Iris pigment epithelial cell (primary cell): ENCODE results near the gene MAPK8.

Experiments
- DNase-seq: peaks from one replicate; pipeline ENCODE4 v3.0.0-alpha.2; 2011; ENCODE audit warnings: low read depth

The MAPK8 gene

DNA sequence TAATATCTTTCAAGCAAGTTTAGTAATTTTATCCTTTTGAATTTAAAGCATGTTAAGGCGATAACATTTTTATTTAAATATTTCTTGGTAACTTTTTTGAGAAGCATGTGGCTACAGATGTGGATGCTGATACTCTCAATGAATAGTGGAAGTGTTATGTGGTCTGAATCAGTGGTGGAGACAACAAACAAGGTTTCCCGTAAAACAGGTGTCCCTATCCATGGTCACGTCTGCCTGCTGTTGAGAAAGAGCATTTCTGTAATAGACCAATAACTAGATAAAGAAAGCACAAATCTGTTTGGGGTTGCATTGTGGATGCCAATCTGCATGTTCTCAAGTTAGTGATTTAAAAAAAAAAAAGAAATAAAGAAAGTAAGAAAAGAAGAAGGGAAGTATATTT, 13.9 kb upstream of the MAPK8 start:
- no peak for DNase-seq

GRCh38 chr10:48294431-48294830, 12.0 kb upstream of the MAPK8 start:
- no peak for DNase-seq

- DNase-seq, result no peak
Measured at GRCh38 chr10:48296576-48297098, 9.8 kb upstream of the MAPK8 start.

GRCh38 chr10:48299066-48299465, 7.4 kb upstream of the MAPK8 start:
- DNase-seq, result no peak

DNA sequence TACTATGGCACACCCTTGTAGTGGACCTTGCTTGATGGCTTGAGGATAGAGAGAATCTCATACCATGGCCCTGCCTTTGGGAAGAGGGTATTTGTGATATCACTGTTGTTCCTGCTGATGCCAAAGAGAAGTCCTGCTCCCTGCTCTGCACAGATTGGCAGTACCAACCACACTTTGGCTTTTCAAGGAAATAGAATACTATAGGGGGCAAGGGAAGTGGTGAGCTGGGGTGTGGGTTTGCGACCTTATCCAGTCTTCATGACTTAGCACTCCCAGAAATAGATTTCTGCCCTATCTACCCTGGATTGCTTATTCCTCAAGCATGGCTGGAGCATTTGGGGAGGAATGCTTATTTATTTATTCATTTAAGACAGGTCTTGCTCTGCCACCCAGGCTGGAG, 6.8 kb upstream of the MAPK8 start:
- DNase-seq, result no peak

DNA sequence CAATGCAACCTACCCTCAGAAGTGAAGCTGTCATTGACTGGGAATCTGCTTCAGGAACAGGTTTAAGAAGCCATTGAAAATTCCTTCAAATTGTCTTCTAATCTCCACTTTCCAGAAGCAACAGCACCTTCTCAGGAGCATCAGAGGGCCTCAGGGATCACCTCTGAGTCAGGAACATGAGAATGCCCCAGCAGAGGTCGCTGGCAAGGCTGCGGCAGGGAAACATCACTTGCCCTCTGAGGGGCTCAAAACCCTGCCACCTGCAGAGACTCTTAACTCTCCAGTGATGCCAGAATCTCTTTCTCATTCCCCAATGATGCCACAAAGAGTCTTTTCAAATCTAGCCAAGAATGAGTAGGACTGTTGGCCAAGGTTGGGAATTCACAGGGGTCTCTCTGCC, 5.9 kb upstream of the MAPK8 start:
- DNase-seq, result no peak

DNA sequence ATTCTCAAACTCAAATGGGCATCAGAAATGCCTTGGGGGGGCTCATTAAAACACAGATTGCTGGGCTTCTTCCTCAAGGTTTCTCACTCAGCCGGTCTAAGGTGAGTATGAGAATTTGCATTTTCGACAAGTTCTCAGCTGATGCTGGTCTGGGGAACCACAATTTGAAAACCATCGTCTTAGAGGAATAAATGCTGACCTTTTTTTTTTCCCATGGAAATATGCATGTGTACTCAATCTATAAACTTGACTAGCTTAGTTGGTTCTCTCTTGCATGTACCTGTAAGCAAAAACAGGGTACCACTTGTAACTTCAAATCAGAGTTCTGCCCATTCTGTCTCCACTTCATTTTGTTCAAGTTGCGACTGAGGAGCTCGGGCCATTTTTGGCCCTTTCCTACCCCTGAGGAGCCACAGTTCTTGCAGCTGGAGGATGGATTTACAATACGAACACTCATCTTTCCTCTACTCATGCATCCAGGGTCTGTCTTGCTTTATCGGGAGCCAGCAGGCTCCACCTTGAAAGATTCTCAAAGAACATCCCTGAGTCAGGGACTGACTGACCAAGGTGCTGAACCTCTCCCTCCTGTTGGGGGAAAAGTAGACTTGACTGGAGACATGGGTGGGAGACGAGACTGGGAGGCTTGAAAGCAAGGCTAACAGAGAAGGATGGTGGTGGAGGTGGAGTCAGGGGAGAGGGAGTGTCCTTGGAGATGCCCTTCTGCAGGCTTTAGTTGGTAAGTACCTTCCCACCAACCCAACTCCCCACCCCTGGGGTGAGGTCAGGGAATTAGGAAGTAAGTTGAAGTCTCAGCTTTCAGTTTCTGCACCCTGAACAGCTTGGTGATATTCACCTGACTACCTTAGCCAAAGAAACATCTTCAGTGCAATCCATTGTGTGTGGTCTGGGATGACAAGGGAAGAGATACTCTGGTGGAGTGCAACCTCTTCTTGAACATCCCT, 3.7 kb upstream of the MAPK8 start:
- no peak for DNase-seq

- DNase-seq, result no peak
Measured at GRCh38 chr10:48305905-48306264, 592 bp upstream of the MAPK8 start.

- peak; percentile 62 for DNase-seq
Measured at GRCh38 chr10:48306870-48307710, 613 bp downstream of the MAPK8 start.

GRCh38 chr10:48307711-48308018, 1.2 kb downstream of the MAPK8 start:
- no peak for DNase-seq

DNA sequence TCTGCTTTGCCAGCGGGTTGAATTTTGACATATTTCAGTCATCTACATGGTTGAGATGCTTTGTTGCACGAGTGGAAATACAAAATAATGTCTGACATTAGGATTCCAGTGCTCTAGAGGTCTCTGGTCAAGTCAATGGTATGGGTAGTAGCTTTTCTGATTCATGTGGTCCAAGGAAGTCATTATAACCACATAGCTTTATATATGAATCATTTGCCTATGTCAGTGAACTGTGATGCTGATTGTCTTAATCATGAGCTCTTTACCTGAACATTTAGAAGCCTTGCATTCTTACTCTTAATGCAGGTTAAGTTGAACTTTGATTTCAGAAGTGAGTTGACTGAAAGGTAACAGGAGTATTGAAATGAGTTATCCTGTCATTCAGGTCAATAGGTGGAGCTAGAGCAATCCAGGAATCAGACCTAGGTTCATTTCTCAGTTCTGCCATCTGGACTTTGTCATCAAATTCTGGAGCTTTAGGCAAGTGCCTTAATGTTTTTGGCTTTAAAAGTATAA, 3.3 kb downstream of the MAPK8 start:
- DNase-seq, result peak; percentile 77

DNA sequence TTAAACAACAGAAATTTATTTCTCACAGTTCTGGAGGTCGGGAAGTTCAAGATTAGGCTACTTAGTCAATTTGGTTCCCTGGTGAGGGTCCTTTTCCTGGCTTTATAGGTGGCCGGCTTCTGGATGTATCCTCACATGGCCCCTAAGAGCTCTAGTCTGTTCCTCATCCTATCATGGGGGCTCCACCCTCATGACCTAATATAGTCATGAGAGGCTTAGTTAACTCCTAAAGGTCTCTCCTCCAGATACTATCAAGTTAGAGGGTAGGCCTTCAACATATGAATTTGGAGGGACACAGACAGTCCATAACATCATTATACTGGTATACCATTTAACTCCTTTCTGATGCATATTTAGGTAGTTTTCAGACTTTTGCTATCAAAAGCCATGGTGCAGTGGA, 7.6 kb downstream of the MAPK8 start:
- no peak for DNase-seq

GRCh38 chr10:48316236-48316635, 9.8 kb downstream of the MAPK8 start:
- no peak for DNase-seq

GRCh38 chr10:48317321-48317990, 11.0 kb downstream of the MAPK8 start:
- no peak for DNase-seq

GRCh38 chr10:48322017-48322416, 15.5 kb downstream of the MAPK8 start:
- DNase-seq, result no peak

DNA sequence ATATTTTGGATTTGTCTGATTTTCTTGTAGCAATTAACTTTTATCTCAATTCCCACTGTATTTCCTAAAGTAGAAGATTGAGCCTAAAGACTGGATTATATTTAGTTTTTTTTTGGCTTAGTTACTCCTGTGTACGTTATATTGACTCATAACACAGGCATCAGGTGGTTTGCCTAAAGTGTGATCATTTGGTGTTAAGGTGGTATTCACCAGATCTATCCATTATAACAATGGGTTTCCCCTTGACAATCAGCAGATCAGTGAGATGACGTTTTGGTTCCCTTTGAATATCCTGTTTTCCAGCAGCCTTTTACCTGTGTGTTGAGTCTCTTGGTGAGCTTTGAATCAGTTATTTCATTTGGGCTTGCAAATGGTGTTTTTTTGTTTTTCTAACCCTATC, 18.1 kb downstream of the MAPK8 start:
- no peak for DNase-seq

GRCh38 chr10:48330269-48330668, 23.8 kb downstream of the MAPK8 start:
- DNase-seq, result peak; percentile 67

DNA sequence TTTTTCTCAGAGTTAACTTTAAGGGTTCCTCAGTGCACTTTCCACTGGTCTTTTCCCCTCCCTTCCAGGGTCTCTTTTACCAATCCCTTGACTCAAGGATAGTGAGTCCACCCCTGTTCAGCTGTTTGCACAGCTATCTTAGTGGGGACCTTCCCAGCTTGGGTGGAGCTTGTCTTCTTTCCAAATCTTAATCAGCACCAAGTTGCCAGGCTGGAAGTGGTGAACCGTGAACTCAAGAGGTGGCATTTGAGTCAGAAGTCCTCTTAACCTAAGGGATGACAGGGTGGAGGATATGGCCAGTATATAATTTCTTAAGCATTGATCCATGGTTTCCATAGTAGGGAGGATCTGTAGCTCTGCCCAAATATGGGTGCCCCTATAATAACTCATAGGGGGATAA, 25.0 kb downstream of the MAPK8 start:
- no peak for DNase-seq

- DNase-seq, result no peak
Measured at GRCh38 chr10:48332166-48332870, 25.8 kb downstream of the MAPK8 start.

GRCh38 chr10:48332871-48333216, 26.4 kb downstream of the MAPK8 start:
- no peak for DNase-seq

GRCh38 chr10:48333856-48334255, 27.4 kb downstream of the MAPK8 start:
- peak; percentile 27 for DNase-seq

- no peak for DNase-seq
Measured at GRCh38 chr10:48335788-48336187, 29.3 kb downstream of the MAPK8 start.
